GM21619 (cell line): Measurements from ENCODE around the gene ASIP.
"Not testable (repeated sequence)": the region's sequence is repeated elsewhere in the genome, so short reads cannot be mapped to it uniquely, and the experiment has no call there.

ENCODE experiments used
- ATAC-seq: cut with Tn5 transposase; IDR thresholded peaks from one replicate; pipeline ENCODE4 v1.9.1; 2021; ENCODE audit not compliant: unreplicated experiment

Gene ASIP

GRCh38 chr20:34282041-34282440 is 40.8 kb downstream of the ASIP start:
- no peak for ATAC-seq

- no peak for ATAC-seq
These were observed 42.6 kb downstream of the ASIP start for GRCh38 chr20:34283844-34284243.

- no peak for ATAC-seq
These were observed 44.2 kb downstream of the ASIP start for GRCh38 chr20:34285450-34285849.

- not testable (repeated sequence) for ATAC-seq
These were observed 46.3 kb downstream of the ASIP start for GRCh38 chr20:34287500-34287899.

- no peak for ATAC-seq
These were observed 49.2 kb downstream of the ASIP start for GRCh38 chr20:34290471-34290870.

GRCh38 chr20:34292496-34292895 is 51.3 kb downstream of the ASIP start:
- ATAC-seq = no peak

GRCh38 chr20:34293119-34293518 is 51.9 kb downstream of the ASIP start:
- ATAC-seq = no peak

GRCh38 chr20:34293589-34293988 is 52.4 kb downstream of the ASIP start:
- ATAC-seq = no peak

- ATAC-seq = no peak
These were observed 53.3 kb downstream of the ASIP start for GRCh38 chr20:34294563-34294962.

GRCh38 chr20:34295284-34295683 is 54.1 kb downstream of the ASIP start:
- no peak for ATAC-seq

- no peak for ATAC-seq
These were observed 55.2 kb downstream of the ASIP start for GRCh38 chr20:34296468-34296867.

- not testable (repeated sequence) for ATAC-seq
These were observed 57.1 kb downstream of the ASIP start for GRCh38 chr20:34298294-34298784.

- ATAC-seq = no peak
These were observed 58.5 kb downstream of the ASIP start for GRCh38 chr20:34299556-34300255.

GRCh38 chr20:34300256-34300806 is 59.1 kb downstream of the ASIP start:
- ATAC-seq = no peak

GRCh38 chr20:34300809-34301586 is 59.8 kb downstream of the ASIP start:
- ATAC-seq = no peak

GRCh38 chr20:34301587-34302311 is 60.5 kb downstream of the ASIP start:
- no peak for ATAC-seq

GRCh38 chr20:34302312-34302722 is 61.1 kb downstream of the ASIP start:
- ATAC-seq = no peak

- ATAC-seq = peak; percentile 86
These were observed 61.7 kb downstream of the ASIP start, which contains the start of gene AHCY for GRCh38 chr20:34302723-34303533. Gene AHCY (minus strand): TSS chr20:34303355. CDS start chr20:34303270, 85 bp downstream.

GRCh38 chr20:34305333-34306230 is 64.4 kb downstream of the ASIP start:
- no peak for ATAC-seq
